RWPE1 (cell line): Measurements from ENCODE around the gene RPP38.

Experiments
- CTCF ChIA-PET: fragments of 350-600 bp; sonication (Branson Sonifier 250); formaldehyde crosslinking; extraction: SDS; loops from one replicate; lab custom pipeline; 2021; lab: Yijun Ruan, JAX
- POLR2A ChIA-PET: fragments of 400-600 bp; formaldehyde crosslinking; extraction: SDS; loops from one replicate; lab custom pipeline; 2020; ENCODE audit warnings: antibody characterized with exemption; ENCODE audit not compliant: low non-redundant PET; lab: Yijun Ruan, JAX
- DNase-seq: peaks from one replicate; pipeline ENCODE4 v3.0.0; 2012; ENCODE audit warnings: low spot score
- H3K27ac ChIP-seq: fragments of 450-650 bp; 2 replicates; pipeline ENCODE4 v1.5.1; 2017
- TF ChIP-seq, protein P1 (sequence below): fragments of 450-650 bp; conservative IDR thresholded peaks from 2 replicates; pipeline ENCODE4 v1.5.1; 2017; ENCODE audit warnings: low read depth, mild to moderate bottlenecking

Gene RPP38, protein sequence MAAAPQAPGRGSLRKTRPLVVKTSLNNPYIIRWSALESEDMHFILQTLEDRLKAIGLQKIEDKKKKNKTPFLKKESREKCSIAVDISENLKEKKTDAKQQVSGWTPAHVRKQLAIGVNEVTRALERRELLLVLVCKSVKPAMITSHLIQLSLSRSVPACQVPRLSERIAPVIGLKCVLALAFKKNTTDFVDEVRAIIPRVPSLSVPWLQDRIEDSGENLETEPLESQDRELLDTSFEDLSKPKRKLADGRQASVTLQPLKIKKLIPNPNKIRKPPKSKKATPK

DNA sequence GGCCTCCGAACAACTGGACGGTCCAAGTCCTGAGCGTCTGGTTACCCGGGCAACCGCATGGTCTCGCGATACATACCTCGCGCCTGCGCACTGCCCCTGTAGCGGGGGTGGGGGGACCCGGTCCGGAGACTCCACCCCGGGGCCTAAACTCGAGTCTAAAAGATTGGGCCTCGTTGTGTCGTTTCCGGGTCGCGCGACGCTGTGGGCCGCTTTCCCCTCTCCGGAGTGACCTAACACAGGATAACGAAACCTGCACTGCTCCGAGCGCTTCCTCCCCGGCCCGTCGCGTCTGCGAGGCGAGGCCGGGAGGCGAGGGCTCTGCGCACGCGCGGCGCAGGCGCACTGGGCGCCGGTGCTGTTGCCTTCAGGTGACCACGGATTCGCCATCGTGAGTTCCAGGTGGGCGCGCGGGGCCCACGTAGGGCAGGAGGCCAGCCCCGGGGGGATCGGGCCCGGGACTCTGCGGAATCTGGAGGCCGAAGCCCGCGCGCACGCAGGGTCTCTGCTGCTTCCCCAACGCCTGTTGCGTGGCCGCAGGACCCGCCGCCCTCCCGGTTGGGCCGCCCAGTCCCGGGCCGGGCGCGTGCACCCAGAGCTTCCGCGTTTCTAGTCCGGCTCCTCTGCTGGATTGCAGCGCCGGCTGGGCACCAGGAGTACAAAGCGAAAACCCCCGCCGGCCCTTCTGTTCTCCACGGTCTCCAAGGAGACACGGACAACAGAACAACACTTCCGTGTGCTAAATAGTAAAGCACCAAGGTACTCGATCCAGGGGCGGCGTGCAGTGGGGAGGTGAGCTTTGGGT, at the start of gene RPP38:
TSS of gene RPP38 (plus strand) at position 345 of the 802 bp plus-strand sequence. CDS start 5,960 bp downstream, outside the sequence.
- H3K27ac ChIP-seq, result peak within 1 kb of the TSS; percentile 98
- ChIA-PET CTCF (interaction anchor here (0.6 kb wide), 1 partner anchor 187 kb away, joined by 3 read pairs; no protein-coding TSS in a partner anchor), POLR2A (no interaction called here)
- peak; percentile 98 for DNase-seq
- TF ChIP-seq, protein P1, sequence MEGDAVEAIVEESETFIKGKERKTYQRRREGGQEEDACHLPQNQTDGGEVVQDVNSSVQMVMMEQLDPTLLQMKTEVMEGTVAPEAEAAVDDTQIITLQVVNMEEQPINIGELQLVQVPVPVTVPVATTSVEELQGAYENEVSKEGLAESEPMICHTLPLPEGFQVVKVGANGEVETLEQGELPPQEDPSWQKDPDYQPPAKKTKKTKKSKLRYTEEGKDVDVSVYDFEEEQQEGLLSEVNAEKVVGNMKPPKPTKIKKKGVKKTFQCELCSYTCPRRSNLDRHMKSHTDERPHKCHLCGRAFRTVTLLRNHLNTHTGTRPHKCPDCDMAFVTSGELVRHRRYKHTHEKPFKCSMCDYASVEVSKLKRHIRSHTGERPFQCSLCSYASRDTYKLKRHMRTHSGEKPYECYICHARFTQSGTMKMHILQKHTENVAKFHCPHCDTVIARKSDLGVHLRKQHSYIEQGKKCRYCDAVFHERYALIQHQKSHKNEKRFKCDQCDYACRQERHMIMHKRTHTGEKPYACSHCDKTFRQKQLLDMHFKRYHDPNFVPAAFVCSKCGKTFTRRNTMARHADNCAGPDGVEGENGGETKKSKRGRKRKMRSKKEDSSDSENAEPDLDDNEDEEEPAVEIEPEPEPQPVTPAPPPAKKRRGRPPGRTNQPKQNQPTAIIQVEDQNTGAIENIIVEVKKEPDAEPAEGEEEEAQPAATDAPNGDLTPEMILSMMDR, result no peak

DNA sequence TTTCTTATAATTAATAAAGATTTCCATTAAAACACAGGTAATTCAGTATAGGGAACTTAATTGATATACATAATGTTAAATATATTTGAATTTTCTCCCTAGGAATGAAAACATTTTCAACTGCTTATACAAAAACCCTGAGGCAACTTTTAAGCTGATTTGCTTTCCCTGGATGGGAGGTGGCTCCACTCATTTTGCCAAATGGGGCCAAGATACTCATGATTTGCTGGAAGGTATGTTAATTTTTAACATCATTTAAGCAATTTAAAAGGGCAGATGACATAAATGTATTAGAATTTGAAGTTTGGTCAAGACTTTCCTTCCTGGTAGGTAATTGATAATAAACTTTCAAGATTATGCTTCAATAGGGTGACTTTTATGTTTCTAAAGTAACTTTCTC, 47.6 kb upstream of the RPP38 start:
- DNase-seq, result no peak
- TF ChIP-seq, protein P1, result no peak
- POLR2A ChIA-PET, result no interaction called here
- H3K27ac ChIP-seq, result no peak overlapping the region
- CTCF ChIA-PET, result interaction anchor here (0.7 kb wide), 1 partner anchor 422 kb away, joined by 3 read pairs; no protein-coding TSS in a partner anchor

DNA sequence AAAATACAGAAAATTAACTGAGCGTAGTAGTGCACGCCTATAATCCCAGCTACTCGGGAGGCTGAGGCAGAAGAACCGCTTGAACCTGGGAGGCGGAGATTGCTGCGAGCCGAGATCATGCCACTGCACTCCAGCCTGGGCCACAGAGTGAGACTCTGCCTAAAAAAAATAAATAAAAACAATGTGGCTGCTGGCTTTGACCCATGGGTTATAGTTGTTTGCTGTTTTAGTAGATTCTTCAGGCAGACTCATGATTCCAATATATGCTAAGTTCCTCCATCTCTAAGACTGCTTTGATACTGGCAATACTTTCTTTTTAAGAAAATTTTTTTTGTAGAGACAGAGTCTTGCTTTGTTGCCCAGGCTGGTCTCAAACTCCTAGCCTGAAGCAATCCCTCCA, 45.0 kb upstream of the RPP38 start:
- ChIA-PET CTCF (no interaction called here), POLR2A (no interaction called here)
- H3K27ac ChIP-seq, result no peak overlapping the region
- DNase-seq, result no peak
- TF ChIP-seq, protein P1, result no peak

DNA sequence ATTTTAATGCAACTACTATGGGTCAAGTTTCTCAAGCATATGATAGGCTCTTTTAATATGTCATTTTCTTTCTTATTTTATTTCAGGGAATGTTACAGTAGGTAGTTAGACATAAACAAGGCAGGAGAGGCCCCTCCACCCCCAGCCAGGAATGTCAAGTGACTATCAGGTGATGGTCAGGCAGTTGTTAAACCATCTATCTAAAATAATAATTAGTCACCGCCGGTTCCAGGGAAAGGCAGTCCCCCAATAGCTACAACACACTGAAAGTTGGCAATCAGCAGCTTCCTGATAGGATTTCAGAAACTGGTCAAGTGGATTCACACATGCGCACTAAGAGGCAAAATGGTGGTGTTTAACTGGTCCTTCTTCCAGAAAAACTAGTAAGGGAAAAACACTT, 44.1 kb upstream of the RPP38 start:
- no peak for DNase-seq
- CTCF ChIA-PET, result no interaction called here
- POLR2A ChIA-PET, result no interaction called here
- H3K27ac ChIP-seq, result no peak overlapping the region
- TF ChIP-seq, protein P1, result no peak

DNA sequence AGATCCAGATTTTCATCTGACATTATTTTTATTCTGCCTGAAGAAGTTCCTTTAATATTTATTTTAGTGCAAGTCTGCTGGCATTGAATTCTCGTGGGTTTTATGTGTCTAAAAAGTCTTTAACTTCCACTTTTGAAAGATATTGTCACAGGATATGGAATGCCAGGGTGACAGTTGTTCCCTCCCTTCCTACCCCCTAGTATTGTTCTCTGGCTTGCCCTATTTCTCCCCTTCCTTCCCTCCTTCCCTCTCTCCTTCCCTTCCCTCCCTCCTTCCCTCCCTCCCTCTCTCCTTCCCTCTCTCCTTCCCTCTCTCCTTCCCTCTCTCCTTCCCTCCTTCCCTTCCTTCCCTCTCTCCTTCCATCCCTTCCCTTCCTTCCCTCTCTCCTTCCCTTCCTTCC, 38.5 kb upstream of the RPP38 start:
- no peak overlapping the region for H3K27ac ChIP-seq
- ChIA-PET CTCF (no interaction called here), POLR2A (no interaction called here)
- DNase-seq, result no peak
- TF ChIP-seq, protein P1, result no peak

DNA sequence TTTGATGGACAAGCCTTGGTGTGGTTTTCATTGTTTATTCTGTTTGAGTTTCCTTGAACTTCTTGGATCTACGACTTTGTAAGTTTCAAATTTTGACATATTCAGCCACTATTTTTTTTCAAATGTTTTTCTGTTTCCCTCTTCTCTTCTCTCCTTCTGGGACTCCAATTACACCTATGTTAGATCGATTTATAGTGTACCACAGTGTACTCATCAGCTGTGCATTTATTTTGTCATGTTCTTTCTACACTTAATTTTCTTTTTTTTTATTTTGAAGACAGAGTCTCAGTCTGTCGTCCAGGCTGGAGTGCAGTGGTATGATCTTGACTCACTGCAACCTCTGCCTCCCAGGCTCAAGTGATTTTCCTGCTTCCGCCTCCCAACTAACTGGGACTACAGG, 37.2 kb upstream of the RPP38 start:
- DNase-seq, result no peak
- POLR2A ChIA-PET, result no interaction called here
- TF ChIP-seq, protein P1, result no peak
- CTCF ChIA-PET, result no interaction called here
- no peak overlapping the region for H3K27ac ChIP-seq
